ENCODE measurements around the gene SLC10A3.

The SLC10A3 gene

GRCh38 chrX:154516656-154517100, 26.2 kb upstream of the SLC10A3 start (continued):
- TF ChIP-seq, protein P1, sequence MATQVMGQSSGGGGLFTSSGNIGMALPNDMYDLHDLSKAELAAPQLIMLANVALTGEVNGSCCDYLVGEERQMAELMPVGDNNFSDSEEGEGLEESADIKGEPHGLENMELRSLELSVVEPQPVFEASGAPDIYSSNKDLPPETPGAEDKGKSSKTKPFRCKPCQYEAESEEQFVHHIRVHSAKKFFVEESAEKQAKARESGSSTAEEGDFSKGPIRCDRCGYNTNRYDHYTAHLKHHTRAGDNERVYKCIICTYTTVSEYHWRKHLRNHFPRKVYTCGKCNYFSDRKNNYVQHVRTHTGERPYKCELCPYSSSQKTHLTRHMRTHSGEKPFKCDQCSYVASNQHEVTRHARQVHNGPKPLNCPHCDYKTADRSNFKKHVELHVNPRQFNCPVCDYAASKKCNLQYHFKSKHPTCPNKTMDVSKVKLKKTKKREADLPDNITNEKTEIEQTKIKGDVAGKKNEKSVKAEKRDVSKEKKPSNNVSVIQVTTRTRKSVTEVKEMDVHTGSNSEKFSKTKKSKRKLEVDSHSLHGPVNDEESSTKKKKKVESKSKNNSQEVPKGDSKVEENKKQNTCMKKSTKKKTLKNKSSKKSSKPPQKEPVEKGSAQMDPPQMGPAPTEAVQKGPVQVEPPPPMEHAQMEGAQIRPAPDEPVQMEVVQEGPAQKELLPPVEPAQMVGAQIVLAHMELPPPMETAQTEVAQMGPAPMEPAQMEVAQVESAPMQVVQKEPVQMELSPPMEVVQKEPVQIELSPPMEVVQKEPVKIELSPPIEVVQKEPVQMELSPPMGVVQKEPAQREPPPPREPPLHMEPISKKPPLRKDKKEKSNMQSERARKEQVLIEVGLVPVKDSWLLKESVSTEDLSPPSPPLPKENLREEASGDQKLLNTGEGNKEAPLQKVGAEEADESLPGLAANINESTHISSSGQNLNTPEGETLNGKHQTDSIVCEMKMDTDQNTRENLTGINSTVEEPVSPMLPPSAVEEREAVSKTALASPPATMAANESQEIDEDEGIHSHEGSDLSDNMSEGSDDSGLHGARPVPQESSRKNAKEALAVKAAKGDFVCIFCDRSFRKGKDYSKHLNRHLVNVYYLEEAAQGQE (tag by site-specific recombination; IDR thresholded peaks at IDR 0.05): no peak
- TF ChIP-seq ZNF335 (tag by site-specific recombination; conservative IDR thresholded peaks at IDR 0.05): peak; percentile 5; the same call in 1 of the 2 replicates
- TF ChIP-seq AEBP2 (tag by site-specific recombination; IDR thresholded peaks at IDR 0.05; ENCODE audit: borderline replicate concordance): no peak
- TF ChIP-seq ZNF704 (tag by site-specific recombination; IDR thresholded peaks at IDR 0.05): no peak
- no peak for TF ChIP-seq ZNF157 (tag by site-specific recombination; IDR thresholded peaks at IDR 0.05)
- peak; percentile 71; the same call in 1 of the 2 replicates for TF ChIP-seq KLF17 (tag by site-specific recombination; IDR thresholded peaks at IDR 0.05)

GRCh38 chrX:154515966-154516655, 25.7 kb upstream of the SLC10A3 start, which contains the start of gene FAM3A:
FAM3A (minus strand) TSS chrX:154516232; CDS start chrX:154515772, 460 bp downstream.
- Histone ChIP-seq H3K27ac (ENCODE audit: extremely low read depth, low read depth, low read length) (peak within 1 kb of the TSS; percentile 77), H3K4me3 (ENCODE audit: low read depth, low read length) (peak within 1 kb of the TSS; percentile 71), H3K4me1 (ENCODE audit: control insufficient read depth, insufficient read depth, low read length) (peaks cover 3% of the 10 kb centered on the region; the same call in 1 of the 2 replicates), H3K36me3 (ENCODE audit: control insufficient read depth in 2 of 2, insufficient read depth in 1 of 2, low read length in 2 of 2) (peaks cover 0 to 12% of the 10 kb centered on the region in 2 experiments; a peak in 2 of 3 replicates), H3K9me3 (ENCODE audit: control insufficient read depth, insufficient read depth, low read depth, low read length) (no peaks in the 10 kb centered on the region)
- CTCF ChIA-PET: interaction anchor here (0.5 to 0.8 kb wide), 5 partner anchors 11 to 78 kb away, joined by 3 to 5 read pairs (median 4); no protein-coding TSS in a partner anchor
- POLR2A ChIA-PET: interaction anchor here (0.6 to 3.1 kb wide), 6 partner anchors 11 to 145 kb away, joined by 3 to 35 read pairs (median 3); partner anchors contain the start of genes SLC10A3 and UBL4A
- TF ChIP-seq ZNF248 (tag by site-specific recombination; IDR thresholded peaks at IDR 0.05) (no peak), ZNF510 (tag by site-specific recombination; IDR thresholded peaks at IDR 0.05; ENCODE audit: insufficient replicate concordance) (no peak), ZNF266 (tag by site-specific recombination; IDR thresholded peaks at IDR 0.05; ENCODE audit: low read depth) (no peak), RBAK (tag by site-specific recombination; IDR thresholded peaks at IDR 0.05) (no peak), ZNF221 (tag by site-specific recombination; IDR thresholded peaks at IDR 0.05; ENCODE audit: borderline replicate concordance) (no peak), TSHZ1 (tag by site-specific recombination; IDR thresholded peaks at IDR 0.05; ENCODE audit: borderline replicate concordance) (peak; percentile 19; the same call in 1 of the 2 replicates), ZNF302 (tag by site-specific recombination; IDR thresholded peaks at IDR 0.05; ENCODE audit: low read depth) (no peak), ZNF600 (tag by site-specific recombination; IDR thresholded peaks at IDR 0.05) (no peak), KLF16 (tag by site-specific recombination; IDR thresholded peaks at IDR 0.05) (no peak), ZBTB17 (tag by site-specific recombination; IDR thresholded peaks at IDR 0.05) (peak; percentile 58), GFI1B (tag by site-specific recombination; IDR thresholded peaks at IDR 0.05) (no peak), ZBTB48 (tag by site-specific recombination; IDR thresholded peaks at IDR 0.05) (peak; percentile 49; the same call in 1 of the 2 replicates), ZNF585B (tag by site-specific recombination; IDR thresholded peaks at IDR 0.05) (no peak)
- TF ChIP-seq, protein P2, sequence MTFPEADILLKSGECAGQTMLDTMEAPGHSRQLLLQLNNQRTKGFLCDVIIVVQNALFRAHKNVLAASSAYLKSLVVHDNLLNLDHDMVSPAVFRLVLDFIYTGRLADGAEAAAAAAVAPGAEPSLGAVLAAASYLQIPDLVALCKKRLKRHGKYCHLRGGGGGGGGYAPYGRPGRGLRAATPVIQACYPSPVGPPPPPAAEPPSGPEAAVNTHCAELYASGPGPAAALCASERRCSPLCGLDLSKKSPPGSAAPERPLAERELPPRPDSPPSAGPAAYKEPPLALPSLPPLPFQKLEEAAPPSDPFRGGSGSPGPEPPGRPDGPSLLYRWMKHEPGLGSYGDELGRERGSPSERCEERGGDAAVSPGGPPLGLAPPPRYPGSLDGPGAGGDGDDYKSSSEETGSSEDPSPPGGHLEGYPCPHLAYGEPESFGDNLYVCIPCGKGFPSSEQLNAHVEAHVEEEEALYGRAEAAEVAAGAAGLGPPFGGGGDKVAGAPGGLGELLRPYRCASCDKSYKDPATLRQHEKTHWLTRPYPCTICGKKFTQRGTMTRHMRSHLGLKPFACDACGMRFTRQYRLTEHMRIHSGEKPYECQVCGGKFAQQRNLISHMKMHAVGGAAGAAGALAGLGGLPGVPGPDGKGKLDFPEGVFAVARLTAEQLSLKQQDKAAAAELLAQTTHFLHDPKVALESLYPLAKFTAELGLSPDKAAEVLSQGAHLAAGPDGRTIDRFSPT (tag by site-specific recombination; IDR thresholded peaks at IDR 0.05): 0 out of 2 replicates have a peak, but pooled peaks have one; percentile 6

Measured in HEK293 (cell line).